Adrenal gland (tissue), 5 donors: ENCODE results near the gene RICTOR.

Experiments used
- CTCF ChIP-seq, 6 experiments: fragments of 450-650 bp in 4 of 6; fragments of 200-600 bp in 2 of 6; sonication (generic) in 1 of 6; IDR thresholded peaks; 1 replicate in 5 of 6; 2 replicates in 1 of 6; pipeline versions ENCODE4 v1.5.1 to v1.8.0; 2016 to 2021; ENCODE audit warnings: antibody characterized with exemption in 6 of 6, mild to moderate bottlenecking in 2 of 6, moderate library complexity in 1 of 6
- POLR2A ChIP-seq, 2 donors: fragments of 450-650 bp; IDR thresholded peaks; one replicate each; pipeline ENCODE4 v1.6.1; 2017; ENCODE audit warnings: antibody characterized with exemption in 2 of 2, mild to moderate bottlenecking in 2 of 2, moderate library complexity in 1 of 2
- donor health status: DM: no; HTN: no; CAD: no.

GRCh38 chr5:39053189-39053588 is 21.0 kb downstream of the RICTOR start:
- no peak for TF ChIP-seq POLR2A (IDR thresholded peaks at IDR 0.05)
- TF ChIP-seq CTCF (IDR thresholded peaks at IDR 0.05): no peak
